H1 (cell line): ENCODE data around the gene UBQLN4. TPM values are rescaled to one million over a fixed set of nuclear protein-coding genes. Genes with fewer than 3 reads are reported as not detected.

ENCODE experiments used
- ASH2L ChIP-seq: fragments of 200-600, 300-600 bp; sonication (generic); IDR thresholded peaks from one replicate; pipeline ENCODE4 v1.7.1; 2017; ENCODE audit warnings: low read length
- BCL11A ChIP-seq, 2 experiments: IDR thresholded peaks; one replicate each; pipeline ENCODE4 v1.6.1; 2011; ENCODE audit warnings: low read depth in 2 of 2, low read length in 2 of 2, mild to moderate bottlenecking in 2 of 2
- CBX8 ChIP-seq: fragments of 300-800, 300-1000 bp; sonication (generic); IDR thresholded peaks from 2 replicates; pipeline ENCODE4 v1.7.1; 2016; ENCODE audit warnings: low read depth, low read length, borderline replicate concordance
- CHD2 ChIP-seq: IDR thresholded peaks from 2 replicates; pipeline ENCODE4 v1.6.1; 2012; ENCODE audit warnings: low read length, improper control_type of control experiment
- CTBP2 ChIP-seq: IDR thresholded peaks from 2 replicates; pipeline ENCODE4 v1.7.0; 2011; ENCODE audit warnings: borderline replicate concordance, mild to moderate bottlenecking, moderate library complexity, mixed read lengths, low read length; ENCODE audit not compliant: insufficient read depth, insufficient read length
- EZH2 ChIP-seq: fragments of 200-600 bp; sonication (generic); IDR thresholded peaks from 2 replicates; pipeline ENCODE4 v1.7.1; 2012; ENCODE audit warnings: low read depth, mild to moderate bottlenecking, moderate library complexity, low read length, inconsistent platforms; ENCODE audit not compliant: severe bottlenecking
- FOSL1 ChIP-seq: IDR thresholded peaks from 2 replicates; pipeline ENCODE4 v1.6.1; 2011; ENCODE audit warnings: mild to moderate bottlenecking, low read depth, low read length, moderate library complexity; ENCODE audit not compliant: insufficient read depth
- JUND ChIP-seq: IDR thresholded peaks from 2 replicates; pipeline ENCODE4 v1.6.1; 2011; ENCODE audit warnings: mild to moderate bottlenecking, improper control_type of control experiment, low read length
- PHF8 ChIP-seq: fragments of 200-600 bp; sonication (generic); conservative IDR thresholded peaks from 2 replicates; pipeline ENCODE4 v1.7.1; 2012; ENCODE audit warnings: low read depth, mild to moderate bottlenecking, inconsistent platforms, low read length, moderate library complexity
- POLR2A ChIP-seq, 2 experiments: IDR thresholded peaks; 1 replicate in 1 of 2; 2 replicates in 1 of 2; pipeline ENCODE4 v1.6.1; 2011; ENCODE audit warnings: low read depth in 2 of 2, low read length in 2 of 2, mild to moderate bottlenecking in 2 of 2; ENCODE audit errors: control extremely low read depth in 1 of 2
- POLR2AphosphoS5 ChIP-seq: IDR thresholded peaks from 2 replicates; pipeline ENCODE4 v1.6.1; 2011; ENCODE audit warnings: low read depth, low read length
- RBBP5 ChIP-seq: IDR thresholded peaks from 2 replicates; pipeline ENCODE4 v1.7.1; 2012; ENCODE audit warnings: low read depth, mild to moderate bottlenecking, inconsistent platforms, low read length, moderate library complexity, borderline replicate concordance
- RFX5 ChIP-seq: IDR thresholded peaks from 2 replicates; pipeline ENCODE4 v1.6.1; 2011; ENCODE audit warnings: low read depth, low read length, improper control_type of control experiment, borderline replicate concordance
- SAP30 ChIP-seq: fragments of 300-600 bp; sonication (generic); IDR thresholded peaks from 2 replicates; pipeline ENCODE4 v1.7.1; 2012; ENCODE audit warnings: low read length, moderate library complexity, mild to moderate bottlenecking, inconsistent platforms; ENCODE audit not compliant: insufficient read depth, insufficient replicate concordance
- SIRT6 ChIP-seq: IDR thresholded peaks from one replicate; pipeline ENCODE4 v1.7.1; 2012; ENCODE audit warnings: low read length, inconsistent platforms
- SIX5 ChIP-seq: IDR thresholded peaks from 2 replicates; pipeline ENCODE4 v1.6.1; 2011; ENCODE audit warnings: mild to moderate bottlenecking, low read depth, low read length
- SP1 ChIP-seq: IDR thresholded peaks from 2 replicates; pipeline ENCODE4 v1.6.1; 2011; ENCODE audit warnings: low read depth, low read length
- SP4 ChIP-seq: IDR thresholded peaks from 2 replicates; pipeline ENCODE4 v1.6.1; 2012; ENCODE audit warnings: low read length, inconsistent platforms
- TAF1 ChIP-seq: IDR thresholded peaks from 2 replicates; pipeline ENCODE4 v1.6.1; 2011; ENCODE audit warnings: mild to moderate bottlenecking, low read depth, low read length
- TEAD4 ChIP-seq: IDR thresholded peaks from 2 replicates; pipeline ENCODE4 v1.6.1; 2012; ENCODE audit warnings: low read depth, low read length, inconsistent platforms, mixed read lengths
- ZNF274 ChIP-seq: IDR thresholded peaks from 2 replicates; pipeline ENCODE4 v1.7.0; 2012; ENCODE audit warnings: low read length, borderline replicate concordance; ENCODE audit errors: extremely low read depth
- polyA plus RNA-seq, 7 experiments: library from polyadenylated mRNA; depleted of rRNA in 3 of 7; stranded (reverse) in 5 of 7; unstranded in 2 of 7; fragments of >200 nt in 5 of 7; fragments of 200-250 nt in 2 of 7; gene quantifications; 1 replicate in 5 of 7; 2 replicates in 1 of 7; 4 replicates in 1 of 7; pipeline versions ENCODE4 v1.2.1 to v1.2.3, GENCODE V29; 2011 to 2013; ENCODE audit warnings: missing spikeins in 2 of 7, mixed read lengths in 2 of 7
- total RNA-seq: library from RNA; stranded (reverse); fragmentation: NEBNext Ultra II Directional; extraction: Animal tissue kit (Norgen Biotek cat#: 25700); gene quantifications from 2 replicates; pipeline ENCODE4 v1.2.1, GENCODE V29; 2021
- TF ChIP-seq, protein P1 (sequence below), 3 experiments: IDR thresholded peaks; 1 replicate in 2 of 3; 2 replicates in 1 of 3; pipeline versions ENCODE4 v1.5.1 to v1.6.1; 2011; ENCODE audit warnings: low read length in 3 of 3, mild to moderate bottlenecking in 3 of 3, inconsistent platforms in 2 of 3, low read depth in 1 of 3, moderate library complexity in 1 of 3; ENCODE audit not compliant: insufficient read depth in 1 of 3; ENCODE audit errors: control extremely low read depth in 1 of 3
- TF ChIP-seq, protein P2 (sequence below): IDR thresholded peaks from 2 replicates; pipeline ENCODE4 v1.6.1; 2012; ENCODE audit warnings: inconsistent platforms

Gene UBQLN4
- total and polyA plus RNA-seq, 2 of the 8 experiments (the other 6 are each of a cell fraction or from before 2014, with no cell fraction given), result 37.7 to 52.0 TPM

DNA sequence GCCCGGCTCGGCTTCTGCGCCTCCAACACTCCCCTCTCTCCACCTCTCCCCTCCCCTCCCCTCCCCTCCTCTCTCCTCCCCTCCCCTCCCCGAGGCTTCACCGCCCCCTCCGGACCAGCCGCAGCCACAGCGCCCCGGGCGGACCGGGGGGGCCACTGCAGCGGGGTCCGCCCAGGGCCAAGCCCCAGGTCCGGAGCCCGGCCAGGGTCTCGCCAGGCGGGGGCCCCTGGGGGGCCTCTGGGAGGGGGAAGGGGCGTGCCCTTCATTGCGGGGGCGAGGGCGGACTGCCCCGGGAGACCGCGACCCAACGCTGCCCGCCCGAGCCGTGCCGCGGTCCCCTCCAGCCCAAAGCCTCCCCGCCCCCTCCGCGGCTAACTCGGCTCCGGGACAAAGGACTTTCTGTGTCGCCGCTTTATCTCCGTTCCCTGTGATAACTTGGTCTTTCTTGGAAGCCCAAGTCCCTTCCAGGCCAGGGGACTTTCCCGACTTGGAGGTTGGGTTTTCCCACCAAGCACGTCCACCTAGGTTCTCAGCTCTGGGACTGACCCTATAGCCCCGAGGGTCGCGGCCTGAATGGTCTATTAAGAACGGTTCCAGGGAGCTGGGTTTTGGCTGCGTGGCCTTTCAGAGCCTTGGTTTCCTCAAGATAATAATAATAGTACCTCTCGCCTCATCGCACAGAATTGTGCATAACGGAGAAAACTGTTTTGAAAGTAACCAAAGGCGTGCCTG lies at the start of gene UBQLN4 (continued):
- no peak for TF ChIP-seq POLR2A (IDR thresholded peaks at IDR 0.05; ENCODE audit: control extremely low read depth in 1 of 2, low read depth in 2 of 2, low read length in 2 of 2)
- peak; percentile 82 for TF ChIP-seq PHF8
- TF ChIP-seq POLR2AphosphoS5, result peak; percentile 36; the same call in 1 of the 2 replicates
- TF ChIP-seq TEAD4, result no peak
- no peak for TF ChIP-seq CTBP2
- TF ChIP-seq JUND, result no peak
- no peak for TF ChIP-seq ZNF274
- no peak for TF ChIP-seq BCL11A (IDR thresholded peaks at IDR 0.05; ENCODE audit: low read depth in 2 of 2, low read length in 2 of 2)
- no peak for TF ChIP-seq CBX8
- no peak for TF ChIP-seq SIX5
- peak; percentile 32; the same call in 1 of the 2 replicates for TF ChIP-seq TAF1
- TF ChIP-seq CHD2, result no peak
- no peak; the same call in 1 of the 2 replicates for TF ChIP-seq RBBP5
- TF ChIP-seq ASH2L, result no peak
- TF ChIP-seq SAP30, result no peak
- TF ChIP-seq SP4, result peak; percentile 46; the same call in 1 of the 2 replicates
- TF ChIP-seq EZH2, result no peak
- TF ChIP-seq RFX5, result no peak
- TF ChIP-seq FOSL1, result no peak
- no peak; the same call in 1 of the 2 replicates for TF ChIP-seq SP1
- TF ChIP-seq, protein P1, sequence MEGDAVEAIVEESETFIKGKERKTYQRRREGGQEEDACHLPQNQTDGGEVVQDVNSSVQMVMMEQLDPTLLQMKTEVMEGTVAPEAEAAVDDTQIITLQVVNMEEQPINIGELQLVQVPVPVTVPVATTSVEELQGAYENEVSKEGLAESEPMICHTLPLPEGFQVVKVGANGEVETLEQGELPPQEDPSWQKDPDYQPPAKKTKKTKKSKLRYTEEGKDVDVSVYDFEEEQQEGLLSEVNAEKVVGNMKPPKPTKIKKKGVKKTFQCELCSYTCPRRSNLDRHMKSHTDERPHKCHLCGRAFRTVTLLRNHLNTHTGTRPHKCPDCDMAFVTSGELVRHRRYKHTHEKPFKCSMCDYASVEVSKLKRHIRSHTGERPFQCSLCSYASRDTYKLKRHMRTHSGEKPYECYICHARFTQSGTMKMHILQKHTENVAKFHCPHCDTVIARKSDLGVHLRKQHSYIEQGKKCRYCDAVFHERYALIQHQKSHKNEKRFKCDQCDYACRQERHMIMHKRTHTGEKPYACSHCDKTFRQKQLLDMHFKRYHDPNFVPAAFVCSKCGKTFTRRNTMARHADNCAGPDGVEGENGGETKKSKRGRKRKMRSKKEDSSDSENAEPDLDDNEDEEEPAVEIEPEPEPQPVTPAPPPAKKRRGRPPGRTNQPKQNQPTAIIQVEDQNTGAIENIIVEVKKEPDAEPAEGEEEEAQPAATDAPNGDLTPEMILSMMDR (IDR thresholded peaks at IDR 0.05; ENCODE audit: control extremely low read depth in 1 of 3, insufficient read depth in 1 of 3, low read depth in 1 of 3, low read length in 3 of 3), result peak in 2 of 3 experiments; percentile 61 to 69; a peak in 3 of 4 replicates
- no peak for TF ChIP-seq SIRT6
- TF ChIP-seq, protein P2, sequence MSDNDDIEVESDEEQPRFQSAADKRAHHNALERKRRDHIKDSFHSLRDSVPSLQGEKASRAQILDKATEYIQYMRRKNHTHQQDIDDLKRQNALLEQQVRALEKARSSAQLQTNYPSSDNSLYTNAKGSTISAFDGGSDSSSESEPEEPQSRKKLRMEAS, result 0 out of 2 replicates have a peak, but pooled peaks have one; percentile 11
